ENCODE data around the gene COPZ1.

GRCh38 chr12:54368025-54368708, 43.2 kb downstream of the COPZ1 start:
- TF ChIP-seq EZH2 (IDR thresholded peaks at IDR 0.05; ENCODE audit: insufficient read depth, poor library complexity, severe bottlenecking) (no peak), EZH2phosphoT487 (IDR thresholded peaks at IDR 0.05; ENCODE audit: insufficient read depth, low read depth) (no peak)

Measured in GM23248 (cell line).